Neural cell (in vitro differentiated cells): ENCODE data around the gene ARHGEF19.

ENCODE experiments used
- POLR2AphosphoS5 ChIP-seq: IDR thresholded peaks from 2 replicates; pipeline ENCODE4 v1.6.1; 2012
- TF ChIP-seq, protein P1 (sequence below): fragments of 450-650 bp; IDR thresholded peaks from 2 replicates; pipeline ENCODE4 v1.5.1; 2014; ENCODE audit warnings: antibody characterized with exemption, mild to moderate bottlenecking, moderate library complexity; ENCODE audit not compliant: poor library complexity, severe bottlenecking

- TF ChIP-seq, protein P1, sequence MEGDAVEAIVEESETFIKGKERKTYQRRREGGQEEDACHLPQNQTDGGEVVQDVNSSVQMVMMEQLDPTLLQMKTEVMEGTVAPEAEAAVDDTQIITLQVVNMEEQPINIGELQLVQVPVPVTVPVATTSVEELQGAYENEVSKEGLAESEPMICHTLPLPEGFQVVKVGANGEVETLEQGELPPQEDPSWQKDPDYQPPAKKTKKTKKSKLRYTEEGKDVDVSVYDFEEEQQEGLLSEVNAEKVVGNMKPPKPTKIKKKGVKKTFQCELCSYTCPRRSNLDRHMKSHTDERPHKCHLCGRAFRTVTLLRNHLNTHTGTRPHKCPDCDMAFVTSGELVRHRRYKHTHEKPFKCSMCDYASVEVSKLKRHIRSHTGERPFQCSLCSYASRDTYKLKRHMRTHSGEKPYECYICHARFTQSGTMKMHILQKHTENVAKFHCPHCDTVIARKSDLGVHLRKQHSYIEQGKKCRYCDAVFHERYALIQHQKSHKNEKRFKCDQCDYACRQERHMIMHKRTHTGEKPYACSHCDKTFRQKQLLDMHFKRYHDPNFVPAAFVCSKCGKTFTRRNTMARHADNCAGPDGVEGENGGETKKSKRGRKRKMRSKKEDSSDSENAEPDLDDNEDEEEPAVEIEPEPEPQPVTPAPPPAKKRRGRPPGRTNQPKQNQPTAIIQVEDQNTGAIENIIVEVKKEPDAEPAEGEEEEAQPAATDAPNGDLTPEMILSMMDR, result no peak
- TF ChIP-seq POLR2AphosphoS5, result no peak
Observed at GRCh38 chr1:16235347-16235746, 22.9 kb upstream of the ARHGEF19 start.
